HG02642 (cell line): ENCODE results near the gene PRPSAP1.
"Not testable (repeated sequence)": the region's sequence is repeated elsewhere in the genome, so short reads cannot be mapped to it uniquely, and the experiment has no call there.

Source experiments
- ATAC-seq: cut with Tn5 transposase; IDR thresholded peaks from one replicate; pipeline ENCODE4 v1.9.1; 2021; ENCODE audit warnings: mild to moderate bottlenecking; ENCODE audit not compliant: unreplicated experiment, poor library complexity

PRPSAP1 gene

DNA sequence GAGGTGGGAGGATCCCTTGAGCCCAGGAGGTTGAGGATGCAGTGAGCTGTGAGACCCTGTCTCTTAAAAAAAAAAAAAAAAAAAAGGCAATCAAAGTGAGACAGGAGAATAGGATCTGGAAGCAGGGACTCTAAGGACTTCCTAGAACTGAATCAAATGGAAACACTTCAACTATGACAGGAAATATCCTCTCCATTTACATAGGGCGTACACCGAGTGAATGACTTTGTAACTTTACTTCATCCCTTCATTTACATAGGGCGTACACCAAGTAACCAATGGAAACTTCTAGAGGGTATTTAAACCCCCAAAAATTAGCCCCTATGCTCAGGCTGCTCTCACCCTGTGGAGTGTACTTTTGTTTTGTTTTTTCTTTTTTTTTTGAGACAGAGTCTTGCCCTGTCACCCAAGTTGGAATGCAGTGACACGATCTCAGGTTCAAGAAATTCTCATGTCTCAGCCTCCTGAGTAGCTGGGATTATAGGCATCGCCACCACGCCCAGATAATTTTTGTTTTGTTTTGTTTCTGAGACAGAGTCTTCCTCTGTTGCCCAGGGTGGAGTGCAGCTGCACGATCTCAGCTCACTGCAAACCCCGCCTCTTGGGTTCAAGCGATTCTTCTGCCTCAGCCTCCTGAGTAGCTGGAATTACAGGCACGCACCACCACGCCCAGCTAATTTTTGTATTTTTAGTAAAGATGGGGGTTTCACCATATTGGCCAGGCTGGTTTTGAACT, 9.6 kb upstream of the PRPSAP1 start:
- ATAC-seq, result no peak

DNA sequence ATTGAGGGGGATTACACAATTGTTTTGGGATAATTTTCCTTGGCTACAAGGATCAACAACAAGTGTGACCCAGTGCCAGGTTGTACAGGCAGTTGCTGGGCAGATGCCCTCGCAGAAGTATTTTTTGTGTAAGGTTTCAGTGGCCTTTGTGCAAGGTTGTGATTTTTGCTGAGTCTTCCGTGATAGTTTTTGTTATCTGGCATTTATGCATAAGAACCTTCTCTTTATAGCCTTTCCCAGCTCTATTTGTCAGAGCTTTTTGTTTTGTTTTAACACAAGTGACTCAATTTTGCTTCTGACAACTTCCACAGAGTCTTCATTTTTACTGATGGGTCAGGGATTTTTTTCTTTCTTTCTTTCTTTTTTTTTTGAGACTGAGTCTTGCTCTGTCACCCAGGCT, 6.7 kb upstream of the PRPSAP1 start:
- ATAC-seq, result no peak

DNA sequence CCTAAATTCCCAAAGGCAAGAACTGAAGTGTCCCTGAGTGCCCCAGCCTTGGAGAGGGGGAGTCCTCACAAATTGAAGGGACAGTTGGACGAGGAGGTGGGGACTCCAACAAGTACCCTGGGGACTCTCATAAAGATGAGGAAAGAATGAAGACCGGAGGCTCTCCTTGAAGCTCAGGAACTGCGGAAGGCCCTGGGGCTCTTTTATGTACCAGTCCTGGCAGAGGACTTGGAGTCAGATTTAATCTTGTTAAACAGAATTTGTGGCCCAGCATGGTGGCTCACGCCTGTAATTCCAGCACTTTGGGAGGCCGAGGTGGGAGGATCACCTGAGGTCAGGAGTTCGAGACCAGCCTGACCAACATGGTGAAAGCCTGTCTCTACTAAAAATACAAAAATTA, 6.1 kb upstream of the PRPSAP1 start:
- ATAC-seq, result not testable (repeated sequence)

DNA sequence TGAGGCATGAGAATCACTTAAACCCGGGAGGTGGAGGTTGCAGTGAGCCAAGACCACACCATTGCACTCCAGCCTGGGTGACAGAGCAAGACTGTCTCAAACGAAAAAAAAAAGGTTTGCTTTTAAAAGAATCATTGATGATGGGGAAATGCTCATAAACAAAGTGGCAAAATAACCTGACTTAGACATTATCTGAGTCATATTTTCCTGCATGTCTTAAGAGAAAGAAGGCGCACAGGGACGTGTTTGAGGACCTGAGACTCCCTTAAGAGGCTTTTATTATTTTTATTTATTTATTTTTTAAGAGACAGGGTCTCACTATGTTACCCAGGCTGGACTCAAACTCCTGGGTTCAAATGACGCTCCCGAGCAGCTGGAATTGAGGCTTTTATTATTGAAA, 5.7 kb upstream of the PRPSAP1 start:
- ATAC-seq, result no peak

DNA sequence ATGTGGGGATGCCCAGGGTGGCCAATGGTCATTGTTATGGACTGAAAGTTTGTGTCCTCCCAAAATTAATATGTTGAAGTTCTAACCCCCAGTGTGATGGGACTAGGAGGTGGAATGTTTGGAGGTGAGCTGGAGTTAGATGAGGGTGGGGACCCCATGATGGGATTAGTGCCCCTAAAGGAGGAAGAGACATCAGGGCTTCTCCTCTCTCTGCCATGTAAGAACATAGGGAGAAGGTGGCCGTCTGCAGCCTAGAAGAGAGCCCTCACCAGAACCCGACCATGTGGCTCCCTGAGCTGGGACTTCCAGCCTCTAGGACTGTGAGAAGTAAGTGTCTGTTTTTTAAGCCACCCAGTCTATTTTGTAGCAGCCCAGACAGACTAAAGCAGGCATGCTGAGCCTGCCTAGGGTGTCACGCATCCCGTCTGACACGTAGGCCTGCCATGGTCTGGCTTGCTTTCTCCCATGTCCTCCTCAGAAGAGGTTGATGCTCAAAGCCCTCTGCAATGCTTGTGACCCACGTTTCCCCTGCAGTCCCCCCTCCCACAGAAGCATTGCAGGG, 4.0 kb upstream of the PRPSAP1 start:
- no peak for ATAC-seq

DNA sequence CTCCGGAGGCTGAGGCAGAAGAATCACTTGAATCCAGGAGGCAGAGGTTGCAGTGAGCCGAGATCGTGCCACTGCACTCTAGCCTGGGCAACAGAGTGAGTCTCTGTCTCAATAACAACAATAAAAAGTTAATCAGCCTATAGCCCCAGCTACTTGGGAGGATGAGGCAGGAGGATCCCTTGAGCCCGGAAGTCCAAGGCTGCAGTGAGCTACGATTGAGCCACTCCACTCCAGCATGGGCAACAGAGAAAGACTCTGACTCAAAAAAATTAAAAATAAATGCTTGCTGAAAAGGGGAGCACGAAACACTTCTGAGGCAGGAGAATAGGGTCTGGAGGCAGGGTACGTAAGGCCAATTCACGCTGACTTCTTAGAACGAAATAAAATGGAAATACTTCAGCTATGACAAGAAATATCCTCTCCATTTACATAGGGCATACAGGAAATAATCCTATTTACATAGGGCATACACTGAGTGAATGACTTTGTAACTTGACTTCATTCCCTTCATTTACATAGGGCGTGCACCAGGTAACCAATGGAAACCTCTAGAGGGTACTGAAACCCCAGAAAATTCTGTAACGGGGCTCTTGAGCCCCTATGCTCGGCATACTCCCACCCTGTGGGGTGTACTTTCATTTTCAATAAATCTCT, 3.2 kb upstream of the PRPSAP1 start:
- no peak for ATAC-seq

DNA sequence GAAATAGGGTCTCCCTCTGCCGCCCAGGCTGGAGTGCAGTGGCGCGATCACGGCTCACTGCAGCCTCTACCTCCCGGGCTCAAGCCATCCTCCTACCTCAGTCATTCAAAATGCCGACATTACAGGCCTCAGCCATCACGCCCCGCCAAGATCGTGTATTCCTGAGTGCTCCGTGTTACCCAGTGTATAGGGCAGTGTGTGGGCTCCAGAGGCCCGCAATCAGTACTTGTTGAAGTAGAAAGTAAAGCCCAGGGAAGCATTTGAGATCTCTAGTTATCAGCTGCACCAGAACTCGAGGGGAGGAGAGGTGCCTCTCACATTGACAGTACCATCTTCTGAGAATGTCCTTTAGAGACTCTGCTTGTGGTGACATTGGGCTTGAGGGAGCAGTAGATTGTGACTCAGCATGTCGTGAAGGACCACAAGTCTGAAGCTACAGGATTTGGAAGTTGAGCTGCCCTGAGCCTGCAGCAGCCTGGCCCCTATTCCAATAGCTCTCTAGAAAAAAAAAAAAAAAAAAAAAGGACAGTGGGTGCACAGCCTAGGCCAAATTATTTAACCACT, 1.1 kb upstream of the PRPSAP1 start:
- ATAC-seq, result no peak

DNA sequence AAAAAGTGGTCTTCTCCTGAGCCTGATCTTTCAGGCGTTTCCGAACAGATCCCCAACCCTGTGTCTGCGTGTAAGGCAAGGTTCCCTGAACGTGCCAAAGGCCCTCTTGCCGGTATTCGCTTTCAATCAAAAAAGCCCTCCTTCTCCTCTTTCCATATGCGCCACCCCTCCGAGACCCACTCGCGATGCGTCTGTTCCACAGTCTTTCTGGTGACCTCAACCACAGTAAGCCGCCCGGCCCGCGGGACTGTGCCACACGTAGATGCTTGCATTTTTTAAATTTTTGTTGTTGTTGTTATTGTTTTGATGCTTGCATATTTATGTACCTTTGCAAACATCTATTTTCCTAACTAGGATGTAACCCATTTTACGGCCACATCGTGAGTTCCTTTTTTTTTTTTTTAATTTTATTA, 607 bp upstream of the PRPSAP1 start:
- ATAC-seq, result no peak

DNA sequence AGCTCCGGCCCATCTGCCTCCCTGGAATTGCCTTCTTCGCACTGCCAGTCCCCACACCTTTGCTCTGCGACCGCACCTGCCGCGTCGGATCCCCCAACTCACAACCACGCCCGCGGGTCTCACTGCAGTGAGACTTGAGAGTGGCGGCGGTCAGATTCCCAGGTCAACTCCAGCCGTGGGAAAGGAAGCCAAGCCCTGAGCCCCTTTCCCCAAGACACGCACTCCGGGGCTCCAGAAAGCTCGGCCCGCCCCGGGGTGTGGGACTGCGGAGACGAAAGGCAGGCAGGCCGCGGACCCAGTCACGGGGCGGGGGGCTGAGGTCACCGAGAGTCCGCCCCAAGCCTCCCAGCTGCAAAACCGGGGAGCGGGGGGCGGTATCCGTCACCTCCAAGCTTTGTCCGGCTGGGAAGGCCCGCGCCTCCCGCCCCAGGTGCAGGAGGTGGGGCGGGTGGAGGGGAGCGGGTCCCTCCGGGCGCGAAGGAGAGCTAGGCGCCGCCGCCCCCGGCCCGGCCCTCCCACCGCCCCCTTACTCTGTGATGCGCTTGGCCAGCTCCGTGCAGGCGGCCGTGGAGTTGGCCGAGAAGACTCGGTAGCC, 615 bp downstream of the PRPSAP1 start:
- peak; percentile 29 for ATAC-seq

DNA sequence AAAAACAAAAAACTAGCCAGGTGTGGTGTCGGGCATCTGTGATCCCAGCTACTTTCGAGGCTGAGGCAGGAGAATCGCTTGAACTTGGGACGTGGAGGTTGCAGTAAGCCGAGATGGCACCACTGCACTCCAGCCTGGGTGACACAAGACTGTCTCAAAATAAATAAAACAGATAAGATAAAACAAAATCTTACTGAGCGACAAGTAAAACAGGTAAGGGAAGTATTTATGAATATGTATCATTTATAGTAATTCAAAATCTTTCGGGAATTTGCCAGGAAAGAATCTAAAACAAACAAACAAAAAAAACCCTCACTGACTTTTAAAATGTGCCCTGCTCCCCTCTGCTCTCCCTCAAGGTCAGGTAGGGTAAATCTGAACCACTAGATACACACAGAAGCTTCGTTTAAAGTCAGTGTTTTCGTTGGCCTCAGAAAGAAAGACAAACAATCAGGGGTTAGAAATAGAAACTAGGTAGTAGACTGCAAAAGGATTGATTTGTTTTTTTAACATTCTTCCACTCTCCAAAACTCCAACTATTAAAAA, 2.1 kb downstream of the PRPSAP1 start:
- ATAC-seq, result no peak

DNA sequence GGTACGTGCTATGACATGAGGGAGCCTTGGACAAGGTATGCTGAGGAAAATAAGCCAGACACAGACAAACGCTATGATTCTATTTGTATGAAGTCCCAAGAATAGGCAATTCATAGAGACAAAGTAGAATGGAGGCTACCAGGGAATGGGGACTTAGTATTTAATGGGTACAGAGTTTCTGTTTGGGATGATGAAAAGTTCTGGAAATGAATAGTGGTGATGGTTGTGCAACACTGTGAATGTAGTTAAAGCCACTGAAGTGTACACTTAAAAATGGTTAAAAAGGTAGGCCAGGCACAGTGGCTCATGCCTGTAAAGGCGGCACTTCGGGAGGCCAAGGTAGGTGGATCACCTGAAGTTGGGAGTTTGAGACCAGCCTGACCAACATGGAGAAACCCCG, 3.3 kb downstream of the PRPSAP1 start:
- ATAC-seq, result no peak

DNA sequence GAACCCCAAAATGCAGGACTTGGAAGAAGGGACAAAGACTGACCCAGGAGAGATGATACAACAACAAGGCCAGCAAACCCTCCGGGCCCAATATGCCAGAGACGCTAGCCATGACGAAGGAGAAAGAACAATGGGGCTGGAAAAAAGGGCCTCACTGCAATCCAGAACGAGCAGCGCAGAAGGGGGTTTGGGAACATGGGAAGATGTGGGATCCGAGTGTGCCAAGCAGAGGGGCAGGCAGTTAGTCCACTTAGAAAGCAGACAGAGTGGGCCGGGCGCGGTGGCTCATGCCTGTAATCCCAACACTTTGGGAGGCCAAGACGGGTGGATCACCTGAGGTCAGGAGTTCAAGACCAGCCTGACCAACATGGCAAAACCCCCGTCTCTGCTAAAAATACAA, 6.8 kb downstream of the PRPSAP1 start:
- ATAC-seq, result not testable (repeated sequence)

DNA sequence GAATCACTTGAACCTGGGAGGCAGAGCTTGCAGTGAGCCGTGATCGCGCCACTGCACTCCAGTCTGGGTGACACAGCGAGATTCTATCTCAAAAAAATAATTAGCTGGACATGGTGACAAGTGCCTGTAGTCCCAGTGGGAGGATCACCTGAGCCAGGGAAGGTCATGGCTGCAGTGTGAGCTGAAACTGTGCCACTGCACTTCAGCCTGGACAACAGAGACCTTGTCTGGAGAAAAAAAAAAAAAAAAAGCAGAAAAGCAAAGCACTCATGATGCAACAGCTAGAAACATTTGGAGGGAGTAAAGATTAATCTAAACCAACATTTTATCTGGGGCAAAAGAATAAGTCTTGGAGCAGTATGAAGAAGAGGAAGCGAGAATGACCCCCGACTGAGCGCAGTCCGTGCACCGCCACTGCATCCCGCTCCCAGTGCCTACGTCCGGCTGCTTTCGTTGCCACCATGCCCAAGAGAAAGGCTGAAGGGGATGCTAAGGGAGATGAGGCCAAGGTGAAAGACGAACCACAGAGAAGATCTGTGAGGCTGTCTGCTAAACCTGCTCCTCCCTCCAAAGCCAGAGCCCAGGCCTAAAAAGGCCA, 8.2 kb downstream of the PRPSAP1 start:
- no peak for ATAC-seq

DNA sequence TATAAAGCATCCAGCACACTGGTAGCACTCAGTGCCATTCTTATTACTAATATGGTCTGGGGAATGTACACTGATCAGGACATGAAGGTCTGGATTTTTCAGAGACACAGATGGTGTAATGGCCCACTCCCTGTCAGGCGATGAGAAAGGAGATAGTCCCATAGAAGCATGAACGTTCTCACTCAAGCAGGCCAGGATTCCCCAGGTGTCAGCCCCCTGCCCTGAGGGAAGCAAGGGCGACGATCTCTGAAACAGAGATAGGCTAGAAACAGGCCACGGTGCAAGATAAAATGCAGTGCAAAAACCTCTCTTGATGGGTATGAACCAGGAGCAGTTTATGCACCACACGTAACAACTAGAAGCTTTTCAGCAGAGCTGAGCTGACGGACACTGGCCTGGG, 10.6 kb downstream of the PRPSAP1 start:
- ATAC-seq, result no peak

DNA sequence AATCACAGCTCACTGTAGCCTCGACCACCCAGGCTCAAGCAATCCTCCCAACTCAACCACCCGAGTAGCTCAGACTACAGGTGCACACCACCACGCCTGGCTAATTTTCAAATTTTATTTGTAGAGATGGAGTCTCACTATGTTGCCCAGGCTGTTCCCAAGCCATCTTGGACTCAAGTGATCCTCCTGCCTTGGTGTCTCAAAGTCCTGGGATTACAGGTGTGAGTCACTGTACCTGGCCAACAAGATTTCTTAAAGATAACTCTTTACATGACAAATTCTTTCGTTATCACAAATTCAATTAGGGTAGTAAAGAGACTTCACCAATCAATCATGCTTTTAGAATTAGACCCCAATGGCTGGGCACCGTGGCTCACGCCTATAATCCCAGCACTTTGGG, 12.4 kb downstream of the PRPSAP1 start:
- ATAC-seq, result no peak

DNA sequence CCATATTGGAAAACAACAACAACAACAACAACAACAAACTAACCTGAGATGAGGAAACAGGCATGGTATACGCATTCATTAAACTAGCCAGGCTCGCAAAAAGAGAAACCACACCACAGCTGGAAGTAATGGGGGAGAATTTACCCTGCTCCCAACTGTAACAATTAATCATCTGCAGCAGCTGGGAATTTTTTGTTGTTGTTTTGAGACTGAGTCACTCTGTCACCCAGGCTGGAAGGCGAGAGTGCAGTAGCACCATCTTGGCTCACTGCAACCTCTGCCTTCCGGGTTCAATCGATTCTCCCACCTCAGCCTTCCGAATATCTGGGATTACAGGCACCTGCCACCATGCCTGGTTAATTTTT, 16.3 kb downstream of the PRPSAP1 start:
- no peak for ATAC-seq

DNA sequence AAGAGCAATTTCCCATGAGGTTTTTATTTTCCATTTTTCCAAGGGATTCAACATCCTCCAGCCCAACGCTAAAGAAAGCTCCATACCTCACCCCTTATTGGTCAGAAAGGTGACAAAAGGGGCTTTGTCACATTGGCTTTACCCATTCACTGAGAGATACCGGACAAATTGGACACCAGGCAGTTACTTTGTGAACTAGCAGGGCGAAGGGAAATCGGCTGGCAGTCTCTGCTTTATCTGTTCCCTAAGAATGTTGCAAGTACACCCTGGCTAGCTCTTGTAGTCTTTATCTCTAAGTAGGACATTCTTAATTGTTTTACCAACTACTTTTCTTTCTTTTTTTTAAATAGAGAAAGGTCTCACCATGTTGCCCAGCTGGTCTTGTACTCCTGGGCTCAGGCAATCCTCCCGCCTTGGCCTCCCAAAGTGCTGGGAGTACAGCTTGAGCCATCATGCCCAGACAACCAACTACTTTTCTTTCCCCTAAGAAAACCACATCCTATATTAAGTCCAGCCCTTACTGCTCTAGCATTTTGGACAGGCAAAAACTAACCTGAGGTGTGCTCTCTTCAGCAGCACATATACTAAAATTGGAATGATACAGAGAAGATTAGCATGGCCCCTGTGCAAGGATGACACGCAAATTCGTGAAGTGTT, 16.8 kb downstream of the PRPSAP1 start:
- no peak for ATAC-seq

DNA sequence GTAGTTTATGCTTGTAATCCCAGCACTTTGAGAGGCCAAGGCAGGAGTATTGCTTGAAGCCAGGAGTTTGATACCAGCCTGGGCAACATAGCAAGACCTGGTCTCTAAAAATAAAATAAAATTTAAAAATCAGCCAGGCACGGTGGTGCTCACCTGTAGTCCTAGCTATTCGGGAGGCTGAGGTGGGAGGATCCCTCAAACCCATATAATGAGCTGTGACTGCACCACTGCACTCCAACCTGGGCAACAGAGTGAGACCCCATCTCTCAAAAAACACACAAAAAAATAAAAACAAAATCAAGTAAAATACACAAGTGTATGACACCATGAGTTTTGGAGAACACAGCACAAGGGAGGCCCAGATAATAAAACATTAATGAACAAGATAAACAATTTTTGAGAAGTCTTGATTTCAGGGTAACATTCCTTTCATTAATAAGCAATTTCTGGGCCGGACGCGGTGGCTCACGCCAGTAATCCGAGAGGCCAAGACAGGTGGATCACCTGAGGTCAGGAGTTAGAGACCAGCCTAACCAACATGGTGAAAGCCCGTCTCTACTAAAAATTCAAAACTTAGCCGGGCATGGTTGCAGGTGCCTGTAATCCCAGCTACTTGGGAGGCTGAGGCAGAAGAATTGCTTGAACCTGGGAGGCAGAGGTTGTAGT, 17.9 kb downstream of the PRPSAP1 start:
- no peak for ATAC-seq

DNA sequence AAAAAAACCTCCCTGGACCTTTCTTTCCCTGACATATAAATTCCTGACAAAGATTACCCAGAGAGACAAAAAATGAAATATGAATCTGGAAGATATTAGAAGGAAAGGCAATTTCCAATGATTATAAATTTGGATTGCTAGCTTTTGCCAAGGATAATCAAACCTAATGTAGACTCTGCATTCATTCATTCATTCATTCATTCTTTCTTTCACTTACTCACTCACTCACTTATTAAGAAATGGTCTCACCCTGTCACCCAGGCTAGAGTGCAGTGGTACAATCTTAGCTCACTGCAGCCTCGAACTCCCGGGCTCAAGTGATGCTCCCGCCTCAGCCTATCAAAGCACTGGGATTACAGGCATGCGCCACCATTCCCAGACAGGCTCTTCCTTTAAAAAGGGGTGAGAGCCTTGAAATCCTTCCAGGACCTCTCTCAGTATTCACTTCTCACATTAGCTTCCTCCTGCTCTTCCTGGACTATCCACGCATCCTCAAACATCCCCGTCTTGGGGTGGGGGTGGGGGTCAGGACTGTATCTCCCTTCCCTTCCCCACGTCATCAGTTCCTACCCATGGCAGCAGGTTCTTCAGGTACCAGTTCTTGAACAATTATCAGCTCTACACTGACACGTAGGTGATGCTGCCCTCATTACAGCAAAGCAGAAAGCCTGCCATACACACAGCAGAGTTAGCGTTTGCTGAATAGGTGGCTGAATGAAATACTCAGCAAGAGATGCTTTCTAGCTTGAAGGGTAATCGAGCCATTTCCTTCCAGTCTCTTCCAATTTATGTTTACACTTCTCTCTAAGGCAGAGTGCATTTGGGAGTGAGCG, 19.8 kb downstream of the PRPSAP1 start:
- ATAC-seq, result no peak
